Activated T-helper 1 cell treated with anti-CD3 and anti-CD28 coated beads, Interleukin-12 subunit alpha, Interleukin-12 subunit beta, Interleukin-2, Interleukin-4 antibody, amounts not matched to agents 30 ng/mL and 10 ng/mL and 1 ng/mL, durations not matched to agents 14 hours and 24 hours and 36 hours (primary cell): ENCODE results near the gene SLC16A10. TPM values are rescaled to one million over a fixed set of nuclear protein-coding genes. Genes with fewer than 3 reads are reported as not detected.
"Not testable (repeated sequence)": the region's sequence is repeated elsewhere in the genome, so short reads cannot be mapped to it uniquely, and the experiment has no call there.

Experiments
- DNase-seq: peaks from one replicate; pipeline ENCODE4 v3.0.0; 2021; ENCODE audit warnings: low spot score
- H3K27ac Mint-ChIP-seq: one replicate; pipeline ENCODE4 v1.8.0; 2021; ENCODE audit warnings: mild to moderate bottlenecking, mixed read lengths
- H3K27me3 Mint-ChIP-seq: one replicate; pipeline ENCODE4 v1.8.0; 2022; ENCODE audit warnings: mild to moderate bottlenecking, moderate library complexity, mixed read lengths; ENCODE audit not compliant: insufficient read depth
- H3K36me3 Mint-ChIP-seq: one replicate; pipeline ENCODE4 v1.8.0; 2021; ENCODE audit warnings: low read depth, mixed read lengths
- H3K4me1 Mint-ChIP-seq: one replicate; pipeline ENCODE4 v1.8.0; 2021; ENCODE audit warnings: low read depth, mixed read lengths
- H3K4me3 Mint-ChIP-seq: one replicate; pipeline ENCODE4 v1.8.0; 2021; ENCODE audit warnings: mild to moderate bottlenecking, moderate library complexity, mixed read lengths
- H3K9me3 Mint-ChIP-seq: one replicate; pipeline ENCODE4 v1.8.0; 2021; ENCODE audit warnings: mixed read lengths
- intact Hi-C: fragments of 100-400 bp; cut with micrococcal nuclease; formaldehyde crosslinking; loops from one replicate; pipeline ENCODE4 v1.15.1; 2024
- total RNA-seq: library from RNA; stranded (reverse); gene quantifications from 2 replicates; pipeline ENCODE4 v1.2.3, GENCODE V29; 2022

SLC16A10 gene
- total RNA-seq, 1 donor from 2014 or later: 2.8 TPM

DNA sequence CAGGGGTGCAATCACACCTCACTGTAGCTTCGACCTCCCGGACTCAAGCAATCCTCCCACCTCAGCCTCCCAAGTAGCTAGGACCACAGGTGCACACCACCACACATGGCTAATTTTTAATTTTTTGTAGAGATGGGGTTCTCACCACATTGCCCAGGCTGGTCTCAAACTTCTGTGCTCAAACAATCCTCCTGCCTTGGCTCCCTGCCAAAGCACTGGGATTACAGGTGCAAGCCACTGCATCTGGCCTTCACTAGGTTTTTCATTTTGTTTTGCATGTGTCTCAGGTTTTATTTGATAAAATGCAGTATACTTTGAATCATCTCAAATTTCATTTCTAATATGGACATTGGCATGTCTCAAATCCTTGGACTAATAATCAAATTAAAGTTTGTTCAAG, 98.7 kb downstream of the SLC16A10 start:
- intact Hi-C loops: no loop called here
- H3K4me1 Mint-ChIP-seq: no peaks in the 10 kb centered on the region
- no peak overlapping the region for H3K4me3 Mint-ChIP-seq

DNA sequence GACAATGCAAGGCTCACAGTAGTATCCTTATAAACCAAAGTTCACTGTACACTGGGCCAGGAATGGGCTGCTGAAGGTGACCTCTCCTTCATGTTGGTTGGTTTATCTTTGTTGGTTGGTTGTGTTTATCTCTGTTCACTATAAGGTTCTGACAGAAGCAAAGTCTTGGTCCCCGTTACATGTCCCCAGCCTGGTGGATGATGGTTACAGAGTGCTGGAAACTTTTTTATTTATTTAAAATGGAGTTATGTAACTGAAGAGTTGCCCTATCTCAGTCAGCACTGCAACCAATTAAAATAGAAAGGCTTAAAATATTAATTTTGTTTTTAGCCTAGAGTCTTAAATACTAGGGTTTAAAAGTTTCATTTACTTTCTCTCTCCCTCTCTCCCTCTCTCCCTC, 100.6 kb downstream of the SLC16A10 start:
- H3K4me3 Mint-ChIP-seq: no peak overlapping the region
- H3K9me3 Mint-ChIP-seq: peaks cover 4% of the 10 kb centered on the region
- no peak overlapping the region for H3K27ac Mint-ChIP-seq
- H3K4me1 Mint-ChIP-seq: no peaks in the 10 kb centered on the region
- H3K27me3 Mint-ChIP-seq: peaks cover 1% of the 10 kb centered on the region
- intact Hi-C loops: no loop called here
- no peak for DNase-seq
- H3K36me3 Mint-ChIP-seq: no peaks in the 10 kb centered on the region

More for the DNA sequence above, 98.7 kb downstream of the SLC16A10 start:
- Mint-ChIP-seq H3K36me3 (no peaks in the 10 kb centered on the region), H3K27ac (no peak overlapping the region), H3K27me3 (peaks cover 1% of the 10 kb centered on the region), H3K9me3 (peaks cover 1% of the 10 kb centered on the region)
- DNase-seq: no peak

DNA sequence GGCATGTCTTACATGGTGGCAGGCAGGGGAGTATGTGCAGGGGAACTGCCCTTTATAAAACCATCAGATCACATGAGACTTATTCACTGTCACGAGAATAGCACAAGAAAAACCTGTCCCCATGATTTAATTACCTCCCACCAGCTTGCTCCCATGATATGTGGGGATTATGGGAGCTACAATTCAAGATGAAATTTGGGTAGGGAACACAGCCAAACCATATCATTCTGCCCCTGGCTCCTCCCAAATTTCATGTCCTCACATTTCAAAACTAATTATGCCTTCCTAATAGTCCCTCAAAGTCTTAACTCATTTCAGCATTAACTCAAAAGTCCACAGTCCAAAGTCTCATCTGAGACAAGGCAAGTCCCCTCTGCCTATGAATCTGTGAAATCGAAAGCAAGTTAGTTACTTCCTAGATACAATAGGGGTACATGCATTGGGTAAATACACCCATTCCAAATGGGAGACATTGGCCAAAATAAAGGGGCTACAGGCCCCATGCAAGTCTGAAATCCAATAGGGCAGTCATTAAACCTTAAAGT, 102.4 kb downstream of the SLC16A10 start:
- H3K9me3 Mint-ChIP-seq, DNase-seq, H3K27me3 Mint-ChIP-seq, H3K4me3 Mint-ChIP-seq, H3K36me3 Mint-ChIP-seq, H3K27ac Mint-ChIP-seq, intact Hi-C loops, H3K4me1 Mint-ChIP-seq: not testable (repeated sequence)

DNA sequence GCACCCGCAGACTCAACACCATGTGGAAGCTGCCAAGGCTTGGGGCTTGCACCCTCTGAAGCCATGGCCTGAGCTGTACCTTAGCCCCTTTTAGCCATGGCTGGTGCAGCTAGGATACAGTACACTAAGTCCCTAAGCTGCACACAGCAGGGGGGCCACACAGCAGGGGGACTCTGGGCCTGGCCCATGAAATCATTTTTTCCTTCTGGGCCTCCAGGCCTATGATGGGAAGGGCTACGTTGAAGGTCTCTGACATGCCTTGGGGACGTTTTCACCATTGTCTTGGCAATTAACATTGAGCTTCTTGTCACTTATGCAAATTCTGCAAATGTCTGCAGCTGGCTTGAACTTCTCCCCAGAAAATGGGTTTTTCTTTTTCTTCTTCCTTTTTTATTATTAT, 103.3 kb downstream of the SLC16A10 start:
- Mint-ChIP-seq H3K4me1 (no peaks in the 10 kb centered on the region), H3K4me3 (no peak overlapping the region), H3K9me3 (peaks cover 4% of the 10 kb centered on the region), H3K27me3 (peaks cover 1% of the 10 kb centered on the region), H3K36me3 (no peaks in the 10 kb centered on the region), H3K27ac (no peak overlapping the region)
- DNase-seq: no peak
- intact Hi-C loops: no loop called here

DNA sequence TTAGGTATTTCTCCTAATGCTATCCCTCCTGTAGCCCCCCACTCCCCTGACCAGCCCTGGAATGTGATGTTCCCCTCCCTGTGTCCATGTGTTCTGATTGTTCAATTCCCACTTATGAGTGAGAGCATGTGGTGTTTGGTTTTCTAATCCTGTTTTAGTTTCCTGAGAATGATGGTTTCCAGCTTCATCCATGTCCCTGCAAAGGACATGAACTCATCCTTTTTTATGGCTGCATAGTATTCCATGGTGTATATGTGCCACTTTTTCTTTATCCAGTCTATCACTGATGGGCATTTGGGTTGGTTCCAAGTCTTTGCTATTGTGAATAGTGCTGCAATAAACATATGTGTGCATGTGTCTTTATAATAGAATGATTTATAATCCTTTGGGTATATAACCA, 103.8 kb downstream of the SLC16A10 start:
- H3K27me3 Mint-ChIP-seq, H3K27ac Mint-ChIP-seq, H3K36me3 Mint-ChIP-seq, intact Hi-C loops, H3K9me3 Mint-ChIP-seq, H3K4me1 Mint-ChIP-seq, DNase-seq, H3K4me3 Mint-ChIP-seq: not testable (repeated sequence)

- peaks cover 1% of the 10 kb centered on the region for H3K27me3 Mint-ChIP-seq
- no peaks in the 10 kb centered on the region for H3K4me1 Mint-ChIP-seq
- DNase-seq: no peak
- intact Hi-C loops: no loop called here
- H3K9me3 Mint-ChIP-seq: peaks cover 4% of the 10 kb centered on the region
- no peak overlapping the region for H3K4me3 Mint-ChIP-seq
- no peak overlapping the region for H3K27ac Mint-ChIP-seq
- no peaks in the 10 kb centered on the region for H3K36me3 Mint-ChIP-seq
Observed at GRCh38 chr6:111192911-111193555, 105.7 kb downstream of the SLC16A10 start.

GRCh38 chr6:111195656-111196055, 108.4 kb downstream of the SLC16A10 start:
- no peak overlapping the region for H3K27ac Mint-ChIP-seq
- no peak for DNase-seq
- no peak overlapping the region for H3K4me3 Mint-ChIP-seq
- H3K9me3 Mint-ChIP-seq: peaks cover 4% of the 10 kb centered on the region
- H3K4me1 Mint-ChIP-seq: no peaks in the 10 kb centered on the region
- intact Hi-C loops: no loop called here
- no peaks in the 10 kb centered on the region for H3K36me3 Mint-ChIP-seq
- H3K27me3 Mint-ChIP-seq: no peaks in the 10 kb centered on the region

DNA sequence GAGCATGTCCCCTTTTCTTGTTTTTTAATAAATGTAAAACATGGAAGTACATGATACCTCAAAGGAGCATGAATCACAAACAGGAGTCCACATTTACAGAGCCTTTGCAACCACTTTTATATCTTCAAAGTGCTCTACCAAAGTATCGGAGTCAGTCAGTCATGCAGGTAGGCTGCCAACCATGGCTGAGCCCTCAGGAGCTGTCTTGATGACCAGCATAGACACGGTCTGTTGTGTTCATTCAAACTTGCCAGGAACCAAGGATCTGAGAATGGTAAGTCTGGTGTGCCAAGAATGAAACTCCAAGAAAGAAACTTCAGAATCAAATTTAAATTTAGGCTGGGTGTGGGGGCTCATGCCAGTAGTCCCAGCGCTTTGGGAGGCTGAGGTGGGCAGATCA, 111.5 kb downstream of the SLC16A10 start:
- H3K36me3 Mint-ChIP-seq: no peaks in the 10 kb centered on the region
- no peak for DNase-seq
- H3K4me3 Mint-ChIP-seq: no peak overlapping the region
- intact Hi-C loops: no loop called here
- H3K27ac Mint-ChIP-seq: no peak overlapping the region
- no peaks in the 10 kb centered on the region for H3K9me3 Mint-ChIP-seq
- no peaks in the 10 kb centered on the region for H3K27me3 Mint-ChIP-seq
- no peaks in the 10 kb centered on the region for H3K4me1 Mint-ChIP-seq

DNA sequence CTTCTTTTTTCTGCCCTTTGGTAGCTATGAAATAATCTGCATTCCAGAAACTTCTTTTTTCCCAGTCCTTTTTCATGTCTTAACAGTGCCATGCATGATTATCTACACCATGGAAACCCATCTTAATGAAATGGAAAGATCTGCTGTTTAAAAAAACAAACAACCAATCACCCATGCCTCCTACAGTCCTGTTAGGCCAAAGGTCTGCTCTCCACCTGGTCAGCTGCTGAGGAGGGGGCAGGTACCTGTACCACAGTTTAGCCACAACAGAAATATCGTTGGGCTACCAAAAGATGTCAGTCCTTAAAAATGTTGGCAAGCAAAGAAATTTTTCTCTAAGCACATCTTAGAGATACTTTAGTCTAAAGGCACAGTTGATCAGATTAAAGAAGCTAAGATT, 112.6 kb downstream of the SLC16A10 start:
- H3K4me3 Mint-ChIP-seq: no peak overlapping the region
- no peak overlapping the region for H3K27ac Mint-ChIP-seq
- no peaks in the 10 kb centered on the region for H3K36me3 Mint-ChIP-seq
- no peaks in the 10 kb centered on the region for H3K27me3 Mint-ChIP-seq
- DNase-seq: no peak
- no peaks in the 10 kb centered on the region for H3K4me1 Mint-ChIP-seq
- no peaks in the 10 kb centered on the region for H3K9me3 Mint-ChIP-seq
- intact Hi-C loops: no loop called here

DNA sequence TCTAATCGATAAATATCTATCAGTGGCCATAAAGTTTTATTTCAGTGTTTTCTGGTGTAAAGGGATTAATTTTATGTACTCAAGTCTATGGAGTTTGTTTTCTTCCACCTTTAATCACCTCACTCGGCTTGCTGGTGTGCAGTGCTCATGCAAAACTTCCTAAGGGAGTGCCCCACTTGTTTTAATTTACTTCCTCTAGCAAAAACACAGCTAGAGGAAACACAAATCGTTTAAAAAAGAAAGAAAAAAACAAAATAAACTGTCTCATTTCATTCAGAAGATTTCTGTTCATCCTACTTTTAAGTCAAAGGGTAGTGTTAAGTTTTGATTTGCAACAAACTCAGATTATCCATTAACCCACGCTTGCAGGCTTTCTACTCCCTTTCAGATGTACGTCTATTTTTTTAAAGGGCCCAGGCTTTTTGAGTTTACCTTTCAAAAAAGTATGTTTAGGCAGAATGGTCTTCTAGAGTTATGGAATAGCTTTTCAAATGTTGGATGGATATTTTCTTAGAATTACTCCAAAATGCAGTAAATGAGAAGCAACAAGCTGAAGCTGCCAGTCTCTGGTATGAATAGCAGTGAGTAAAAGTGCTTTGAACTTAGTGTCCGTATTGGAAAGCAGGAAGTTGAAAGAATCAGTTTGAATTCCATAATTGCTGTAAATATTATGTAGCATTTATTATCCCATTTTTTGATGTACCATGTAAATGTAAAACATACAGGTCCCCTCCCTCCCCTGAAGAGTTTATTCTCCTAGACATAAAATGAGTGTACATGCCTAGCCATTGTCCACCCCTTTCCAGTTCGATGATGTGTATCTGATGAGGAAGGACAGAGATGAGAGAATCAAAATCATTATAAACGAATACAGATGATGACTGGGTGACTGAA, 113.3 kb downstream of the SLC16A10 start:
- H3K36me3 Mint-ChIP-seq: no peaks in the 10 kb centered on the region
- no peak overlapping the region for H3K27ac Mint-ChIP-seq
- no peak overlapping the region for H3K4me3 Mint-ChIP-seq
- no peak for DNase-seq
- no peaks in the 10 kb centered on the region for H3K4me1 Mint-ChIP-seq
- no peaks in the 10 kb centered on the region for H3K27me3 Mint-ChIP-seq
- intact Hi-C loops: no loop called here
- H3K9me3 Mint-ChIP-seq: no peaks in the 10 kb centered on the region

DNA sequence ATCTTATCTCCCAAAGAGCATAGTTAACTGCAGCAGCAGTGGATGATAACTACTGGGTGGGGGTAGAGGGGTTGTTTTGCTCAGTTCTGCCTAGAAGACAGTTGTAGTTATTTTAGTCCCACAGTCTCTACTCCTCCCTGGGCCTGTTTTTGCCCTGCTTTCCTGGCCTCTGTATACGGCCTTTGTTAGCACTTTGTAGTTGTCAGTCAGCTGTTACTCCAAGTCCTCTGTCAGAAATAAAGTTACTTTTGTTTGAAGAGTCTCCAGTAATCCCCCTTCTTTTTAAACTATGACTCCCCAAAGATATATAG, 113.9 kb downstream of the SLC16A10 start:
- Mint-ChIP-seq H3K9me3 (no peaks in the 10 kb centered on the region), H3K36me3 (no peaks in the 10 kb centered on the region)

GRCh38 chr6:111201764-111202163, 114.5 kb downstream of the SLC16A10 start:
- intact Hi-C loops: no loop called here
- Mint-ChIP-seq H3K9me3 (no peaks in the 10 kb centered on the region), H3K4me3 (no peak overlapping the region), H3K4me1 (no peaks in the 10 kb centered on the region), H3K36me3 (no peaks in the 10 kb centered on the region), H3K27me3 (no peaks in the 10 kb centered on the region), H3K27ac (no peak overlapping the region)
- DNase-seq: no peak

More for the DNA sequence above, 113.9 kb downstream of the SLC16A10 start:
- Mint-ChIP-seq H3K4me3 (no peak overlapping the region), H3K27me3 (no peaks in the 10 kb centered on the region), H3K27ac (no peak overlapping the region), H3K4me1 (no peaks in the 10 kb centered on the region)
- no peak for DNase-seq
- intact Hi-C loops: no loop called here

- H3K27me3 Mint-ChIP-seq, intact Hi-C loops, H3K4me1 Mint-ChIP-seq, DNase-seq, H3K36me3 Mint-ChIP-seq, H3K9me3 Mint-ChIP-seq, H3K27ac Mint-ChIP-seq, H3K4me3 Mint-ChIP-seq: not testable (repeated sequence)
Observed at GRCh38 chr6:111203539-111203938, 116.2 kb downstream of the SLC16A10 start.
